Motor neuron (in vitro differentiated cells): ENCODE measurements around the gene EEF1AKMT3. TPM values are rescaled to one million over a fixed set of nuclear protein-coding genes. Genes with fewer than 3 reads are reported as not detected.

Experiments
- ATAC-seq, 8 experiments: fragments of 200-7000 bp; cut with Tn5 transposase; replicated peaks in 6 of 8; 2 replicates each; pipeline ENCODE4 v1.8.0; 2021; ENCODE audit warnings: mild to moderate bottlenecking in 8 of 8, moderate library complexity in 8 of 8
- H3K27ac ChIP-seq, 2 donors: fragments of 250-450 bp; sonication (Bioruptor Pico); 2 replicates each; pipeline ENCODE4 v1.9.0; 2021; ENCODE audit warnings: antibody characterized with exemption in 2 of 2, mild to moderate bottlenecking in 2 of 2, moderate library complexity in 1 of 2
- H3K4me1 ChIP-seq, 2 donors: fragments of 250-450 bp; sonication (Bioruptor Pico); replicated peaks in 1 of 2; 2 replicates each; pipeline ENCODE4 v1.6.1; 2021; ENCODE audit warnings: antibody characterized with exemption in 2 of 2, mild to moderate bottlenecking in 2 of 2, moderate library complexity in 1 of 2
- H3K4me3 ChIP-seq, 5 donors: fragments of 250-450 bp; sonication (Bioruptor Pico); 2 replicates each; pipeline ENCODE4 v1.9.0; 2021; ENCODE audit warnings: antibody characterized with exemption in 5 of 5, mild to moderate bottlenecking in 5 of 5, moderate library complexity in 4 of 5
- WGBS, 10 experiments: fragments of 450-650 bp; shearing (Covaris generic); methylation state at CpG; one replicate each; pipeline ENCODE4 v1.0.0; 2022; 5-methylcytosine and 5-hydroxymethylcytosine counted together
- in situ Hi-C, 9 experiments: fragments of 400-800 bp; cut with MboI; loops; one replicate each; pipeline ENCODE4 v1.15.0; 2021; ENCODE audit warnings: low sequenced_read_pairs in 9 of 9, low pct_unique_long_range_greater_than_20kb in 2 of 9; ENCODE audit not compliant: unreplicated experiment in 9 of 9
- total RNA-seq, 8 experiments: library from RNA; unstranded; fragments of 300-600 nt; gene quantifications; 2 replicates each; pipeline versions ENCODE4 v1.2.3 to v1.2.4, GENCODE V29; 2022

Gene EEF1AKMT3
- total RNA-seq, 8 experiments from 2014 or later = 1.5 to 15.0 (median 6.6) TPM

DNA sequence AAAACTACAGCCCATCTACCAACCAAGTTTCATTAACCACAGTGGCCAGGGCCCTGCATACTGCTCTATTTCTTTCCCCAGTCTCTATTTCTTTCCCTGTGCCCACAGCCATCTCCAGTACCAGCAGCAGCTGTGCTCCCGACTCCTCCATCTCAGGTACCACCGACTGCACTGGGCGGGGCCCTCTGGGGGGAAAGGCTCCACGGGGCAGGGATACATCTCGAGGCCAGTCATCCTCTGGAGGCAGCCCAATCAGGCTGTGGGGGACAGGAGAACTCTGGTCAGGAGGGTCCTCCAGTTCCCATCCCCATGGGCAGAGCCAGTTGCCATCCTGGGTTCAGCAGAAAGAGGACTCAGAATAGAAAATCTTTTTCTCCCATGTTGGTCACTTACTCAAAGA lies 23.4 kb upstream of the EEF1AKMT3 start:
- H3K4me3 ChIP-seq = no peak overlapping the region
- in situ Hi-C loops = no loop called here
- WGBS, 10 experiments = 90 to 100% (median 100%) methylated on average over 1 to 4 of the region's 5 CpGs; no CpG with 5 or more reads in 5 of the 10 experiments
- peaks cover 25 to 27% of the 10 kb centered on the region in 2 donors for H3K4me1 ChIP-seq
- no peak for ATAC-seq
- no peak overlapping the region for H3K27ac ChIP-seq

DNA sequence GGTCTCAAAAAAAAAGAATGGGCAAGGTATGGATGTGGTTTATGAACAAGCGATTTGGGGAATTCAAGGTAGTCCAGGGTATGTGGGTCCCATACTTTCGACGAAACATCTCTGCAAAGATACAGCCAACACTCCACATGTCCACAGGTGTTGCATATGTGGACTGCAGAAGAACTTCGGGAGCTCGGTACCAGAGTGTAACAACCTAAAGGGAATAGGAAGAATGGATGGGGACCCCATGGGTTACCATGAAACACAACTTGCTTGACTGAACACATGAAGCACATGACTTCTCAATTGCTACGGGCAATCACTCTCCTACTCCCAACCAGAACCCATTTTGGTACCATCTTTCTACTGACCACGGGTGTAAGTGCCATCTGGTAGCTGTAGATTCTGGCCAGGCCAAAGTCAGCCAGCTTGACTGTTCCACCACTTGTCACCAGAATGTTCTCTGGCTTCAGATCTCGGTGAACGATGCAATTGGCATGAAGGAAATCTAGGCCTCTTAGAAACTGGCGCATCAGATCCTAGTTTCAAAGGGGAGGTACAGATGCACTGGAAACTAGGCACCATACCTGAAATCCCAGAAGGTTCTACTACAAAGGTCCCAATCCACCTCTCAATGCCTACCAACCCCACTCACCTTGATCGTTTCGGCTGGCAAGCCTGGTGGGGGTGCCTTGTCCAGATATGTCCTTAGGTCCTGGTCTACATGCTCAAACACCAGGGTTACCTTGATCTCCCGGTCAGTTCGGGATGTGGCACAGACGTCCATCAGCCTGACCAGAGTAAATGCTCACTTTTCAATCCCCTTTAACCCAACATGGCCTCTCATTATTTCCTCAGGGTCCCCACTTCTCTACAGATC lies 21.6 kb upstream of the EEF1AKMT3 start:
- in situ Hi-C loops = no loop called here
- no peak for ATAC-seq
- H3K4me1 ChIP-seq = peaks cover 26 to 28% of the 10 kb centered on the region in 2 donors
- peak overlapping the region; percentile 86 to 93 for H3K27ac ChIP-seq
- WGBS, 10 experiments = 40 to 100% (median 92%) methylated on average over 1 to 10 of the region's 15 CpGs; no CpG with 5 or more reads in 1 of the 10 experiments
- H3K4me3 ChIP-seq = peak overlapping the region; percentile 60 to 80 (median 69)

DNA sequence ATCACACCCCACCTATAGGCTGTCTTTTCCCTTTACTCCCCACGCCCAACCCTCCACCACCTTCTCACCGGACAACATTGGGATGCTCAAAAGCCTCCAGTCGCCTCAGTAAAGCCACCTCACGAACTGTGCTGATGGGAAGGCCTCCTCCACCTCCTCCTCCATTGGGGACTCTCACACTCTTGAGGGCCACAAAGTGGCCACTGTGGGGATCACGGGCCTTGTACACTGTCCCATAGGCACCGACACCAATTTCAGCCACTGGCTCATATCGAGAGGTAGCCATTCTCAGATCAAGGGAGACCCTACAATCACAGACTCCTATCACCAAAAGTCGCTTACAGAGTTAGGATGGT lies 21.0 kb upstream of the EEF1AKMT3 start:
- 0 to 15% (median 3%) methylated on average over 1 to 5 of the region's 8 CpGs; no CpG with 5 or more reads in 4 of the 10 experiments for WGBS, 10 experiments

DNA sequence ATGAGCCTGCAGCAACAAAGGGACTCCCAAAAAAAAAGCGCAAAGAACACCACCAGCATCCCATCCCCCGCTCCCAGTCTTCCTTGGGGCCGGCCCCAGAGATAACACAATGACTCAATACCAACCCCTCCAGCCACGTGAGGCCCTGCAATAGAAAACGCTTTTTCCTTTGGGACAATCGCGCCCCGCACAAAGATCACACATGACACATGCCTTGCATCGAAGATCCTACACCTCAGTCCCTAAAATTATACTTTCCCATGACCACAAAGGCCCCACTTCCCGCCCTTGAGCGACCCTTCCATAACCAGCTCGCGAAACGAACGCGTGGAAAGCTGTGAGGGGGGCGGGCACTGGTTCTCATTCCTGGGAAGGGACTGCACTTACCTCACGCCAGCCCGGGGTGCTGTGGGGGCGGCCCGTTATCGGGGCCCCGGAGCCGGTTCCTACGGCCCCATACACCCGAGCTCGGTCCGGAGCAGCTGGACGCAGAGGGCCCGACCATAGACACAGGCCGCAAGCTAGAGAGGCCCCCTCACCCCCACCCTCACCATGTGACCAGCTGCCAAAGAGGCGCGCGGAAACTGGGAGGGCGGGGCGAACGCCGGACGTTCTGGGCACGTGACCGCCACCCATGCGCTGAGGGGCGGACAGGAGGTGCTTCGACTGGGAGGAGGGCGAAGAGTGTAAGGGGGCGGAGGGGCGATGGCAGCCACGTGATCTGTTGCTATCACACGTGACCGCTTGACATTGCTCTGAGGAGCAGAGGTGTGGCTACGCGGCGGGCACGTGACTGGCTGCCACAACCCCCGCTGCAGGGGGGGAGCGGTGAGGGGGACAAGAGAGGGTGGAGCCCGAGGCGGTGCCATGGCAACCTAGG lies 20.4 kb upstream of the EEF1AKMT3 start, which contains the start of gene CDK4:
TSS of gene CDK4 (minus strand) at position 523 of the 880 bp plus-strand sequence. CDS start 593 bp downstream, outside the sequence.
- ATAC-seq = peak; percentile 77 to 83 (median 80)
- Histone ChIP-seq H3K27ac (peak within 1 kb of the TSS; percentile 86 to 93), H3K4me3 (peak within 1 kb of the TSS; percentile 60 to 80 (median 69)), H3K4me1 (peaks cover 27% of the 10 kb centered on the region in 2 donors)
- in situ Hi-C loops = no loop called here
- 0% methylated on average over 1 to 10 of the region's 58 CpGs; no CpG with 5 or more reads in 5 of the 10 experiments for WGBS, 10 experiments

More for the DNA sequence above, 21.0 kb upstream of the EEF1AKMT3 start:
- ATAC-seq = peak in 1 of 8 experiments; percentile 0
- in situ Hi-C loops = no loop called here
- H3K27ac ChIP-seq = peak overlapping the region; percentile 86 to 93
- H3K4me1 ChIP-seq = peaks cover 25% of the 10 kb centered on the region in 2 donors
- peak overlapping the region; percentile 60 to 80 (median 69) for H3K4me3 ChIP-seq

DNA sequence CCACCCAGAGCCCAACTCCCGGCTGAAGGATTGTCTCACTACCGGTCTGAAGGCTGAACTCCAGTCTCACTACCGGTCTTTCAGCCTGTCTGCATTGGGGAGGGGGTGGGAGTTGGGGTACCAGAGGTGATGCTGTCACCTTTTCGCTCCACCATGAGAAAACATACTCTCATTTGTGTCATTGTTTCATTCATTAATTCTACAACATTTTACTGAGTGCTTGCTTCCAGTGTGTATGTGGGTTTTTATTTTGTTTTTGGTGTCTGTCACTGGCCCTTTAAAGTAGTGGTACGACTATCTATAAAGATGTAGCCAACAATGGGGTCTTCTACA lies 19.8 kb upstream of the EEF1AKMT3 start:
- Histone ChIP-seq H3K27ac (peak overlapping the region in 1 of 2 donors; percentile 48), H3K4me3 (peak overlapping the region in 4 of 5 donors; percentile 9 to 22 (median 14)), H3K4me1 (peaks cover 27% of the 10 kb centered on the region in 2 donors)
- in situ Hi-C loops = no loop called here
- WGBS, 10 experiments = 0 to 40% (median 1%) methylated on average over 1 to 5 of the region's 5 CpGs; no CpG with 5 or more reads in 2 of the 10 experiments
- no peak for ATAC-seq

DNA sequence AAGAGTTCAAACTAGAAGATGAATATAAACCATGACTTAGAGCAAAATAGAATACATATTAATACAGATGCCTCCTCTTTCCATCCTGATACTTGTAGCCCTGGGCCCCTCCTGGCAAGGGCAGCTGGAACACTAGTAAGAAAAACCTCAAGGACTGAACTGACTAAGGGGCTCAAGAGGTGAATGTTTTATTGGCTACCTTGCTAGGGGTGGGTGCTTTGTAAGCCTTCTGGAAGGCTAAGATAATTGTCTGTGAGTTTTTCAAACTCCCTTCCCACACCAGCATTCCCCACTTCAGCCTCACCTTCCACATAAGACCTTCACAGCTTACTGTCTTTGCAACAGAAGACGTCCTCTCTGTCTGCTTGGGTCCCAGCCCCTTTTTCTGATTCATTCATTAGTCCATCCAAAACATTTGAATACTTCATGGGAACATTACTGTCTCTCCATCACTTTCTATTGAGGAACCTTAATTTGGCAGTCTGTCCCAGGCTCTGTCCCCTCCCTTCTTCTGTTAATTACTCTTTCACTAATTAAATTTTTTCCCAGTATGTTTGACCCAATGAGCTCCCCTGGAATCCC lies 18.6 kb upstream of the EEF1AKMT3 start:
- peak overlapping the region in 4 of 5 donors; percentile 84 to 98 (median 88) for H3K4me3 ChIP-seq
- in situ Hi-C loops = no loop called here
- no peak for ATAC-seq
- 0 to 43% (median 0%) methylated on average over 1 of the region's 1 CpG; no CpG with 5 or more reads in 3 of the 10 experiments for WGBS, 10 experiments
- no peak overlapping the region for H3K27ac ChIP-seq
- peaks cover 27% of the 10 kb centered on the region in 2 donors for H3K4me1 ChIP-seq

DNA sequence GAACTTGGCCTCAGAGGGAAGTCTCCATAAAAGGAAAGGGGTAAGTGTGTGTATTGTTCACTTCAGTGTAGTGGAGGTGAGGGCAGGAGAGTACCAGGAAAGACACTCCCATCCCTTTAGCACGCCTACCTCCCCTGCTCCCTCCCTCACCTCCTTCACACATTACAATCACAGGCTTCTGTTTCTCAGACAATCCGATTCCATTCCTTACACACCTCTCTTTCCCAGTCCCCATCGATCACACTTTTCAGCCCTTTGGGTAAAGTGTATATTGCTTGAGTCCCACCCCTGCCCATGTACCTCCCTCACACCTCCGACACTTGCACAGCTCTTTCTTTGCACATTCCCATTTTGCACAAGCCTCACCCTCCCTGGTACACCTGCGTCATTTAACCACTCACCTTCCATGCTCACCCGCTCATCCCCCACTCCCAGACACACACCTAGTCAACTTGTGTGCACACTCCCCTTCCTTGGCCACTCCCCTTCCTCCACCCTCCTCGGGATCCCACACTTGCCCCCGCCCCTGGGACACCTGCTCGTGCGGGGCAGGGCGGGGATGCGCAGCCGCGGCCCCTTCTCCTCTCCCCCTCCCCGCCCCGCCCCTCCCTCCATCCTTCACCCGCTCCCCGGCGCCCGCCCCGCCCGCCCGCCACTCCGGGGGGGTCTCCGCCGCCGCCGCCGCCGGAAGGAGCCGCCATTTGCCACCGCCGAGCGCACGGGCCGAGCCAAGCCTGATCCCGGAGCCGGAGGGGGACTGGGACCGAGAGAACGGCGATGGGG lies 17.8 kb upstream of the EEF1AKMT3 start, which contains the start of gene MARCHF9:
TSS of gene MARCHF9 (plus strand) at position 693 of the 783 bp plus-strand sequence. CDS start 426 bp downstream, outside the sequence.
- 0 to 67% (median 8%) methylated on average over 1 to 3 of the region's 41 CpGs; no CpG with 5 or more reads in 3 of the 10 experiments for whole genome bisulfite sequencing, 10 experiments
- Histone ChIP-seq H3K4me3 (peak within 1 kb of the TSS; percentile 84 to 98 (median 89)), H3K27ac (peak within 1 kb of the TSS; percentile 77 to 87), H3K4me1 (peaks cover 27% of the 10 kb centered on the region in 2 donors)
- ATAC-seq = peak in 6 of 8 experiments; percentile 11 to 51 (median 39)
- in situ Hi-C loops = no loop called here

DNA sequence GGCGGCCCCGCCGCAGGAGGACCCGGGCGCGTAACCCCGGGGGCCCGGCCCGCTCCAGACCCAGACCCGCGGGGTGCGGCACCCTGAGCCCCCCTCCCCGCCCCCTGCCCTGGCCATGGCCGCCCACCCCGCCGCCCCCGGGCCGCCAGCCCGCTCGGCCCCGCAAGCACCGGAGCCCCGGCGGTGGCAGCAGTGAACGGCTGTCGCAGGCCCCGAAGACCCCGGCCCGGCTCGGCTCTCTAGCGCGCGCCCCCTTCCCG lies 17.3 kb upstream of the EEF1AKMT3 start:
- peak in 1 of 8 experiments; percentile 0 for ATAC-seq
- peak overlapping the region; percentile 84 to 98 (median 89) for H3K4me3 ChIP-seq
- WGBS, 10 experiments = no CpG with 5 or more reads among the region's 34 CpGs
- in situ Hi-C loops = no loop called here
- peaks cover 27% of the 10 kb centered on the region in 2 donors for H3K4me1 ChIP-seq
- H3K27ac ChIP-seq = peak overlapping the region; percentile 77 to 87

DNA sequence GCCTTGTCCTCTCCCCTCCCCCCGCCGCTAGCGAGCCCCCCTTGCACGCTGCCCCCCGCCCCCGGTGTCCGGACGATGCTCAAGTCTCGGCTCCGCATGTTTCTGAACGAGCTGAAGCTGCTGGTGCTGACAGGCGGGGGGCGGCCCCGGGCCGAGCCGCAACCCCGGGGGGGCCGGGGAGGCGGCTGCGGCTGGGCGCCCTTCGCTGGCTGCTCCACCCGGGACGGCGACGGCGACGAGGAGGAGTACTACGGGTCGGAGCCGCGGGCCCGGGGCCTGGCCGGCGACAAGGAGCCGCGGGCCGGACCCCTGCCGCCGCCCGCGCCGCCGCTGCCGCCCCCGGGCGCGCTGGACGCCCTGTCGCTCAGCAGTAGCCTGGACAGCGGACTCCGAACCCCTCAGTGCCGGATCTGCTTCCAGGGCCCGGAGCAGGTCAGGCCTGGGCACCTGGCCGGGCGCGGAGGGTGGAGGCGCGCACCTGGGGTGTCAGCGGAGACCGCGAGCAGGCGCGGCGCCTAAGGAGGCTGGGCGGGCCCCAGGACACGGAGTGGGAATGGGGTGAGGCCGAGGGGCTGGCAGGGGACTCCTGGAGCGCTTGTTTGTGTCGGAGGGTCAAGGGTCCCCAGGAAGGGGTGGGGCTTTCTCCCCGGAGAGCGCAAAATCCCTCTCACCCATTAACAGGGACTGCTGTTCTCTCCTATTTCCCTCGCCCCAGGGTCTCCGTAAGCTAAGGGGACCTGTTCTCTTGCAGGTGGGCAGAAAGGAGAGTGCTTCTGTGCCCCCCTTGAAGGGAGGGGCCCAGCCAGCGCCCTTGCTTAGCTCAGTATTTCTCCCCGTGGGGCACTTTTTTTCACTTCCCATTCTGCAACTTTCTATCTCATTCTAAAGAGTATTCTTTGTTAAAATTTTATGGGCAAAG lies 16.7 kb upstream of the EEF1AKMT3 start:
- in situ Hi-C loops = no loop called here
- peak in 5 of 8 experiments; percentile 0 to 3 (median 1) for ATAC-seq
- 0% methylated on average over 1 to 4 of the region's 76 CpGs; no CpG with 5 or more reads in 6 of the 10 experiments for WGBS, 10 experiments
- H3K4me3 ChIP-seq = peak overlapping the region; percentile 84 to 98 (median 89)
- H3K27ac ChIP-seq = peak overlapping the region; percentile 77 to 87
- H3K4me1 ChIP-seq = peaks cover 24 to 25% of the 10 kb centered on the region in 2 donors

DNA sequence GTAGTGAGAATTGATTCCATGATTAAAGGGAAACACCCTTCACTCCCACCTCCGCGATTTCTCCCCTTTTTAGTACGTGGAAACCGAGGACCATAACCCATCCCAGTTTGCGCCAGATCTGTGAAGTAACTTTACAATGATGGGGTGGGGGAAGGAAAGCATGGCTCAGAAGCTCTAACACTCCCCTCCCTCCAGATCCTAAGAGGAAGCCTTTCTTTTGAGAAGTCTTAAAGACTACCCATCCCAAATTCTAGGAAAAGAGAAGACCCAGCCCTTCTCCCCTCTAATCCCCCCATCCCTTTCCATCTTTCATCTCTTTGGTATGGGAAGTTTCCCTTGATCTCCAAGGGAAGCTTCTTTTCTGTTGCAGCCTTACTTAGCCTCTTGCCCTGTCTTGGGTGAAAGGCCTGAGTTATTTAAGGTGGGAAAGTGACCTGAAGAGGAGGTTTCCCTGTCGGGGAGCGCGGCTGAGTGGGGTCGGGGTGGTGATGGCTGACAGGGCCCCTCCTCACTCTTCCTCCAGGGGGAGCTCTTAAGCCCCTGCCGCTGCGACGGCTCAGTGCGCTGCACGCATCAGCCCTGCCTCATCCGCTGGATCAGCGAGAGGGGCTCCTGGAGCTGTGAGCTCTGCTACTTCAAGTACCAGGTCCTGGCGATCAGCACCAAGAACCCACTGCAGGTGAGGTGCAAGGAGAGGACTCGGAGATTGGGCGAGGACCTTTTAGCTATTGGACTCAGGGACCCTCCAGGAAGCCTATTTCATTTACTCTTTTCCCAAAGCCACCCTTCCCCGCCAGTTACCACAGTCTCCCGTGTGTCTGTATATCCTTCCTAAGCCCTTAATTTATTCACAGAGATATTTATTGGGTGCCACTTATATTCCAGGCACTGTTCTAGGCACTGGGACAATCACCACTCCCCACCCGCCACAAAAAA lies 15.7 kb upstream of the EEF1AKMT3 start:
- Histone ChIP-seq H3K4me3 (peak overlapping the region; percentile 84 to 98 (median 89)), H3K4me1 (peaks cover 21% of the 10 kb centered on the region in 2 donors), H3K27ac (no peak overlapping the region)
- no peak for ATAC-seq
- WGBS, 10 experiments = 8 to 100% (median 45%) methylated on average over 2 to 13 of the region's 22 CpGs; no CpG with 5 or more reads in 1 of the 10 experiments
- in situ Hi-C loops = no loop called here
